ENCODE measurements around the gene PLSCR1. TPM values are rescaled to one million over a fixed set of nuclear protein-coding genes. Genes with fewer than 3 reads are reported as not detected.
A peak's percentile ranks its signal among the peaks of the same experiment; 100 is the strongest.

PLSCR1 gene
- total and polyA plus RNA-seq, 4 donors: 52.3 to 193 (median 109) TPM

- 80 to 85% methylated on average over 4 of the region's 4 CpGs for WGBS, 2 donors
These were observed 13.3 kb upstream of the PLSCR1 start for GRCh38 chr3:146557745-146558144.

GRCh38 chr3:146555311-146555710 is 10.9 kb upstream of the PLSCR1 start:
- H3K4me3 ChIP-seq (ENCODE audit: low read length in 2 of 2): no peak overlapping the region
- no peaks in the 10 kb centered on the region for H3K36me3 ChIP-seq (ENCODE audit: control insufficient read depth in 1 of 2, insufficient read depth in 2 of 2, low read length in 1 of 2)
- H3K9me3 ChIP-seq (ENCODE audit: control insufficient read depth, low read length): no peaks in the 10 kb centered on the region
- H3K4me1 ChIP-seq (ENCODE audit: control insufficient read depth in 1 of 2, insufficient read depth in 2 of 2, low read length in 2 of 2): no peaks in the 10 kb centered on the region
- 98 to 100% methylated on average over 3 of the region's 3 CpGs for WGBS, 2 donors
- H3K27ac ChIP-seq (ENCODE audit: low read depth in 1 of 2, low read length in 2 of 2): no peak overlapping the region
- H3K27me3 ChIP-seq (ENCODE audit: control insufficient read depth in 1 of 2, insufficient read depth in 2 of 2, low read length in 1 of 2): no peaks in the 10 kb centered on the region
- DNase-seq: no peak
- intact Hi-C loops (cut with DNase I): no loop called here
- no peak for ATAC-seq (ENCODE audit: low FRiP score)

More at GRCh38 chr3:146557745-146558144, 13.3 kb upstream of the PLSCR1 start:
- Histone ChIP-seq H3K4me3 (ENCODE audit: low read length in 2 of 2) (no peak overlapping the region), H3K36me3 (ENCODE audit: control insufficient read depth in 1 of 2, insufficient read depth in 2 of 2, low read length in 1 of 2) (no peaks in the 10 kb centered on the region), H3K27me3 (ENCODE audit: control insufficient read depth in 1 of 2, insufficient read depth in 2 of 2, low read length in 1 of 2) (no peaks in the 10 kb centered on the region), H3K9me3 (ENCODE audit: control insufficient read depth, low read length) (peaks cover 2% of the 10 kb centered on the region), H3K27ac (ENCODE audit: low read depth in 1 of 2, low read length in 2 of 2) (no peak overlapping the region), H3K4me1 (ENCODE audit: control insufficient read depth in 1 of 2, insufficient read depth in 2 of 2, low read length in 2 of 2) (no peaks in the 10 kb centered on the region)
- intact Hi-C loops (cut with DNase I): no loop called here
- ATAC-seq (ENCODE audit: low FRiP score) (no peak), DNase-seq (peak in 1 of 2 donors; percentile 47)

- no peaks in the 10 kb centered on the region for H3K9me3 ChIP-seq (ENCODE audit: control insufficient read depth, low read length)
- intact Hi-C loops (cut with DNase I): no loop called here
- H3K4me1 ChIP-seq (ENCODE audit: control insufficient read depth in 1 of 2, insufficient read depth in 2 of 2, low read length in 2 of 2): no peaks in the 10 kb centered on the region
- DNase-seq (no peak), ATAC-seq (ENCODE audit: low FRiP score) (no peak)
- no peaks in the 10 kb centered on the region for H3K27me3 ChIP-seq (ENCODE audit: control insufficient read depth in 1 of 2, insufficient read depth in 2 of 2, low read length in 1 of 2)
- H3K36me3 ChIP-seq (ENCODE audit: control insufficient read depth in 1 of 2, insufficient read depth in 2 of 2, low read length in 1 of 2): no peaks in the 10 kb centered on the region
- H3K27ac ChIP-seq (ENCODE audit: low read depth in 1 of 2, low read length in 2 of 2): no peak overlapping the region
- 93% methylated on average over 7 of the region's 7 CpGs for WGBS, 2 donors
- no peak overlapping the region for H3K4me3 ChIP-seq (ENCODE audit: low read length in 2 of 2)
These were observed 9.8 kb upstream of the PLSCR1 start for GRCh38 chr3:146554151-146554760.

DNA sequence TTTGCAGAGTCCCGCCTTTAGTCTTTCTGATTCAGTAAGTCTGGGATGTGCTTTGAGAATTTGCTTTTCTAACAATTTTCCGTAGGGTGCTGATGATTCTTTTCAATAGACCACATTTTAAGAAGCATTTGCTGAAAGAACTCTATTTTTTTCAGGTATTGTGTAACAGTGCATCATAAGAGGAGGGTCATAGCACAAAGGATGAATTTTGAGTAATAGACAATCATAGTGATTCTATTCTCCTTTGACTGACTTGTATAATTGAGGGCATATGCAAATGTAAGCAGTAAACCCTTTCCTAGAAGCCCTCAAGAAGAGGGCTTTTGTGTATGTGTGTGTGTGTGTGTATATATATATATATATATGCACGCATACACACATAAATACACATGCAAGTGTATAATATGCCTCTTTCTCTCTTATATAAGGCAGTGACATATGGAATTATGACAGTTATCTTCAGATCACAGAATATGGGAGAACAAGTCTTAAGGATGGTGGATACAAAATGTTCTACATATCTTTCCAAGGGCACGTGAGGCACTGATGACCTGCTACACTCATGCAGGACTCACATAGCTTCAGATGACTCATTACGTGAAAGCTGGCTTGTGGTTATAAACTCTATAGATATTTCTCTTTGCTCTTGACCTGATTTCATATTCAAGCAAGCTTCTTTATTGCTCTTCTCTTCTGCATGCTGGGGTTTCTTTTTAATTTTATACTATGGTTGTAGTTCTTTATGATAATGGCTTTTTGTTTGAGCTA is 6.5 kb upstream of the PLSCR1 start:
- H3K27ac ChIP-seq (ENCODE audit: low read depth in 1 of 2, low read length in 2 of 2): no peak overlapping the region
- no peaks in the 10 kb centered on the region for H3K36me3 ChIP-seq (ENCODE audit: control insufficient read depth in 1 of 2, insufficient read depth in 2 of 2, low read length in 1 of 2)
- WGBS, 2 donors: 87 to 89% methylated on average over 5 of the region's 5 CpGs
- DNase-seq (no peak), ATAC-seq (ENCODE audit: low FRiP score) (no peak)
- no peaks in the 10 kb centered on the region for H3K9me3 ChIP-seq (ENCODE audit: control insufficient read depth, low read length)
- no peaks in the 10 kb centered on the region for H3K27me3 ChIP-seq (ENCODE audit: control insufficient read depth in 1 of 2, insufficient read depth in 2 of 2, low read length in 1 of 2)
- intact Hi-C loops (cut with DNase I): no loop called here
- no peaks in the 10 kb centered on the region for H3K4me1 ChIP-seq (ENCODE audit: control insufficient read depth in 1 of 2, insufficient read depth in 2 of 2, low read length in 2 of 2)
- no peak overlapping the region for H3K4me3 ChIP-seq (ENCODE audit: low read length in 2 of 2)

DNA sequence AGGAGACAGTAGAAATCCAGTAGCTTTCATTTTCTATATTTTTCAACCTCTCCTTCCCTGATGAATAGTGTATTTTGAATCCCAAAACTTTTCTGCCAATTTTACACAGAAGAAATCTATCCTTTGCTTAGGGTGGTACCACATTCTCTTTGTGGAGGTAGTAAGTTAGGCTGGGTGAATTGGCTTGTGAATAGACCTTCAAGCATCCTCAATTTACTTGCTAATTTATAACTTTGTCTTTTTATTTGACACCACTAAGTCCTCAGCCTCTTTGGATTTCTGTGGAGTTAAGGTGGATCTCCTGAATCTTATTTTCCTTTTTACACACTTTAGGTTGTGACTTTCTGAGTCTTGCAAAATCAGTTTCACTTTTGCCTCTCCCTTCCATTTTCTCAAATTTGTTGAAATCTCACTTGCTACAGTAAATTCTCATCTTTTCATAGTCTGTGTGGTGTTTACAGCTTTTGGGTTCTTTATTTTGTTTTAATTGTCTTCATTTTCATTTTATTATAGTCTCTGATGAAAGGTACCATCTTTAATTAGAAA is 5.7 kb upstream of the PLSCR1 start:
- intact Hi-C loops (cut with DNase I): no loop called here
- no peaks in the 10 kb centered on the region for H3K9me3 ChIP-seq (ENCODE audit: control insufficient read depth, low read length)
- H3K27me3 ChIP-seq (ENCODE audit: control insufficient read depth in 1 of 2, insufficient read depth in 2 of 2, low read length in 1 of 2): no peaks in the 10 kb centered on the region
- peak overlapping the region; percentile 14 to 54 for H3K4me3 ChIP-seq (ENCODE audit: low read length in 2 of 2)
- ATAC-seq (ENCODE audit: low FRiP score) (no peak), DNase-seq (no peak)
- H3K4me1 ChIP-seq (ENCODE audit: control insufficient read depth in 1 of 2, insufficient read depth in 2 of 2, low read length in 2 of 2): no peaks in the 10 kb centered on the region
- H3K27ac ChIP-seq (ENCODE audit: low read depth in 1 of 2, low read length in 2 of 2): no peak overlapping the region
- H3K36me3 ChIP-seq (ENCODE audit: control insufficient read depth in 1 of 2, insufficient read depth in 2 of 2, low read length in 1 of 2): no peaks in the 10 kb centered on the region

DNA sequence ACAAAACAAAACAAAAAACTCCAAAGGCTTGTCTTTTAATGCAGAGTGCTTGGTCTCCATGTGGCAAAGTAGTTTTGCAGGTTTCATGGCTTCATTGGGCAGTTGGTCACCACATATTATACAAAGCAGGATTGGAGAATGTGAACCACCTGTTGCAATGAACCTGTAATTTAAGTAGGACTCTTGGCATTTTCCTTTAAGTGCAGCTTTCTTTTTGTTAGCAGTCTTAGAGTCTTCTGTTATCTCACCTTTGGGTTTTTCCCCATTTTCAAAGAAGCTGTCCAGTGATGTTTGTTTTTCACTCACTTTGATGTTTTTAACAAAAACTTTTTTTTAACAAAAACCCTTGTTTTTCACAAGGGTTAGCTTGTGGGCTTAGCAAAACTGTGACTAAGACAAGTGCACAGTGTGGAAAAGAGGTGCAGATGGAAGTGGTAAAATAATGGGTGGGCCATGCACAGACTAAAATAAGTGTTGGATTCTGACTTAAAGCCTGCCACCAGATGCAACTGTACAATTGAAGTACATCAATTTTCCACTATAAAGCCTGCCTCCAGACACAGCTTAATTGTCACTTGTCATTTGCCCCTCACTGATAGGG is 2.9 kb upstream of the PLSCR1 start:
- Histone ChIP-seq H3K9me3 (ENCODE audit: control insufficient read depth, low read length) (no peaks in the 10 kb centered on the region), H3K27me3 (ENCODE audit: control insufficient read depth in 1 of 2, insufficient read depth in 2 of 2, low read length in 1 of 2) (no peaks in the 10 kb centered on the region), H3K36me3 (ENCODE audit: control insufficient read depth in 1 of 2, insufficient read depth in 2 of 2, low read length in 1 of 2) (no peaks in the 10 kb centered on the region), H3K4me1 (ENCODE audit: control insufficient read depth in 1 of 2, insufficient read depth in 2 of 2, low read length in 2 of 2) (no peaks in the 10 kb centered on the region), H3K4me3 (ENCODE audit: low read length in 2 of 2) (no peak overlapping the region), H3K27ac (ENCODE audit: low read depth in 1 of 2, low read length in 2 of 2) (no peak overlapping the region)
- ATAC-seq (ENCODE audit: low FRiP score): no peak
- intact Hi-C loops (cut with DNase I): no loop called here
- no peak for DNase-seq

- WGBS, 2 donors: 81 to 87% methylated on average over 1 of the region's 1 CpG
- no peaks in the 10 kb centered on the region for H3K9me3 ChIP-seq (ENCODE audit: control insufficient read depth, low read length)
- H3K36me3 ChIP-seq (ENCODE audit: control insufficient read depth in 1 of 2, insufficient read depth in 2 of 2, low read length in 1 of 2): no peaks in the 10 kb centered on the region
- H3K4me1 ChIP-seq (ENCODE audit: control insufficient read depth in 1 of 2, insufficient read depth in 2 of 2, low read length in 2 of 2): no peaks in the 10 kb centered on the region
- H3K27me3 ChIP-seq (ENCODE audit: control insufficient read depth in 1 of 2, insufficient read depth in 2 of 2, low read length in 1 of 2): no peaks in the 10 kb centered on the region
- H3K27ac ChIP-seq (ENCODE audit: low read depth in 1 of 2, low read length in 2 of 2): no peak overlapping the region
- ATAC-seq (ENCODE audit: low FRiP score) (no peak), DNase-seq (no peak)
- intact Hi-C loops (cut with DNase I): no loop called here
- no peak overlapping the region for H3K4me3 ChIP-seq (ENCODE audit: low read length in 2 of 2)
These were observed 2.1 kb upstream of the PLSCR1 start for GRCh38 chr3:146546366-146546965.

GRCh38 chr3:146544929-146545528 is 622 bp upstream of the PLSCR1 start:
- H3K36me3 ChIP-seq (ENCODE audit: control insufficient read depth in 1 of 2, insufficient read depth in 2 of 2, low read length in 1 of 2): no peaks in the 10 kb centered on the region
- peak overlapping the region; percentile 72 to 76 for H3K27ac ChIP-seq (ENCODE audit: low read depth in 1 of 2, low read length in 2 of 2)
- 57% methylated on average over 8 of the region's 8 CpGs for WGBS, 2 donors
- intact Hi-C loops (cut with DNase I): no loop called here
- peak overlapping the region; percentile 61 for H3K4me3 ChIP-seq (ENCODE audit: low read length in 2 of 2)
- no peaks in the 10 kb centered on the region for H3K4me1 ChIP-seq (ENCODE audit: control insufficient read depth in 1 of 2, insufficient read depth in 2 of 2, low read length in 2 of 2)
- H3K27me3 ChIP-seq (ENCODE audit: control insufficient read depth in 1 of 2, insufficient read depth in 2 of 2, low read length in 1 of 2): no peaks in the 10 kb centered on the region
- no peak for ATAC-seq (ENCODE audit: low FRiP score)
- no peak for DNase-seq
- no peaks in the 10 kb centered on the region for H3K9me3 ChIP-seq (ENCODE audit: control insufficient read depth, low read length)
